AG09309 (cell line): Measurements from ENCODE around the gene GP5.

Source experiments
- DNase-seq: peaks from one replicate; pipeline ENCODE4 v3.0.0-alpha.2; 2010; ENCODE audit warnings: low read depth
- H3K4me3 ChIP-seq: 2 replicates; pipeline ENCODE4 v1.5.1; 2011; ENCODE audit warnings: mild to moderate bottlenecking, low read depth, low read length, moderate library complexity; ENCODE audit not compliant: control insufficient read depth
- TF ChIP-seq, protein P1 (sequence below): IDR thresholded peaks from 2 replicates; pipeline ENCODE4 v1.5.1; 2011; ENCODE audit warnings: mild to moderate bottlenecking, low read depth, low read length, inconsistent platforms; ENCODE audit not compliant: insufficient read depth, control insufficient read depth; ENCODE audit errors: missing control alignments

Gene GP5

DNA sequence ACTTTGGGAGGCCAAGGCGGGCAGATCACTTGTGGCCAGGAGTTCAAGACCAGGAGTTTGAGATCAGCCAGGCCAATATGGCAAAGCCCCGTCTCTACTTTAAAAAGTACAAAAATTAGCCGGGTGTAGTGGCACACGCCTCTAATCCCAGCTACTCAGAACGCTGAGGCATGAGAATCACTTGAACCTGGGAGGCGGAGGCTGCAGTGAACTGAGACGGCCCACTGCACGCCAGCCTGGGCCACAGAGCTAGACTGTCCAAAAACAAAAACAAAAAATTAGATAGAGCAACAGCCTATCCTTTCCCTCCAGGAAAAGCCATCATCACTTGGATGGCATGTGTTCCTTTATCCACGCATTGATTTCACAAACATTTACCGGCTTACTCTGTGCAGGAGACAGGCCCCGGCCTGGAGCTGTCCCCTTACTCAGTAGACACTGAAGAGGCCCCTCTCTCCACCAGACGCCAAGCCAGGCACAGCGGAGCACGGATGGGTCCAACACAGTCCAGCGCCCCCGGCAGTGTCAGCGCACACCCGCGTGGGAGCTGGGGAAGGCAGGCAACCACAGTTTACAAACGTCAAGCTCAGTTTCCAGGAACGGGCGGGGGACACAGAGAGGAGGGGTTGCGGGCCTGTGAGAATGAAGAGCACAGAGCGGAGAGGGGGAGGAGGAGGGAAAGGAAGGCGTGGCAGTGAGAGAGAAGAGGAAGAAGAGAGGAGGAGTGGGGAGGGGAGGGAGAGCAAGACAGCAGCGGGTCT is 3.1 kb downstream of the GP5 start:
- peak overlapping the region; percentile 12 for H3K4me3 ChIP-seq
- no peak for DNase-seq
- TF ChIP-seq, protein P1, sequence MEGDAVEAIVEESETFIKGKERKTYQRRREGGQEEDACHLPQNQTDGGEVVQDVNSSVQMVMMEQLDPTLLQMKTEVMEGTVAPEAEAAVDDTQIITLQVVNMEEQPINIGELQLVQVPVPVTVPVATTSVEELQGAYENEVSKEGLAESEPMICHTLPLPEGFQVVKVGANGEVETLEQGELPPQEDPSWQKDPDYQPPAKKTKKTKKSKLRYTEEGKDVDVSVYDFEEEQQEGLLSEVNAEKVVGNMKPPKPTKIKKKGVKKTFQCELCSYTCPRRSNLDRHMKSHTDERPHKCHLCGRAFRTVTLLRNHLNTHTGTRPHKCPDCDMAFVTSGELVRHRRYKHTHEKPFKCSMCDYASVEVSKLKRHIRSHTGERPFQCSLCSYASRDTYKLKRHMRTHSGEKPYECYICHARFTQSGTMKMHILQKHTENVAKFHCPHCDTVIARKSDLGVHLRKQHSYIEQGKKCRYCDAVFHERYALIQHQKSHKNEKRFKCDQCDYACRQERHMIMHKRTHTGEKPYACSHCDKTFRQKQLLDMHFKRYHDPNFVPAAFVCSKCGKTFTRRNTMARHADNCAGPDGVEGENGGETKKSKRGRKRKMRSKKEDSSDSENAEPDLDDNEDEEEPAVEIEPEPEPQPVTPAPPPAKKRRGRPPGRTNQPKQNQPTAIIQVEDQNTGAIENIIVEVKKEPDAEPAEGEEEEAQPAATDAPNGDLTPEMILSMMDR = no peak

DNA sequence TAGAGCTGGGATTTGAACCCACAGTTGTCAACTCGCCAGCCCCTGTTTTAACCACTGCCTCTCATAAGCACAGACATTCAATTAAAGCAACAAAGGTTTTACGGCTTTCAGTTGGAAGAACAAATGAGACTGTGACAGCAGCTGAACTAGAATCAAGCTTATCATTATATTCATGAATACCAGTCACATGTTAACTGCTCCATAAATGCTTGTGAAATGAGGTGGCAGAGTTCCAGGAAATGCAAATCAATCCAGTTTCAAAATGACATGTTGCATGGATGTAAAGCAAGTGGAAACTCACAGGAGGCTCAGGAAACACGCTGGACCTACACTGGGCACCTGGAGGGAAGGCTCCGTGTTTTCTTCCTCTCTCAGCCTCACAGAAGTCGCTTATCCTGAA is 3.9 kb downstream of the GP5 start:
- no peak for DNase-seq

DNA sequence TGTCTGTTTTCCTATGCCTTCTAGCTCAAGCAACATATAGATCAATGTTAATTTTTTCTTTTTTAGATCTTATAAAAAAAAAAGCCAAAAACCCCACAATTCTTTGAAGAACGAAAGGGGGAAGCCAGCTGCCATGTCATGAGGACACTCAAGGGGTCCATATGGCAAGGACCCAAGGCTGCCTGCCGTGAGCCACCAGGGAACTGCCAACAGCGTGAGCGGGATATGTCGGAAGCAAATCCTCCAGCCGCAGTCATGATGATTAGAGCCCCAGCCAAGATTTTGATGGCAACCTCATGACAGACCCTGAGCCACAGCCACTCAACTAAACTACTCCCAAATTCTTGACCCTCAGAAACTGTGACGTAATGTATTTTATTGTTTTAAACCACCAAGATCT is 6.5 kb downstream of the GP5 start:
- DNase-seq = no peak
- no peak overlapping the region for H3K4me3 ChIP-seq
- TF ChIP-seq, protein P1 = no peak

More for the DNA sequence above, 3.9 kb downstream of the GP5 start:
- H3K4me3 ChIP-seq = no peak overlapping the region
- TF ChIP-seq, protein P1 = no peak

DNA sequence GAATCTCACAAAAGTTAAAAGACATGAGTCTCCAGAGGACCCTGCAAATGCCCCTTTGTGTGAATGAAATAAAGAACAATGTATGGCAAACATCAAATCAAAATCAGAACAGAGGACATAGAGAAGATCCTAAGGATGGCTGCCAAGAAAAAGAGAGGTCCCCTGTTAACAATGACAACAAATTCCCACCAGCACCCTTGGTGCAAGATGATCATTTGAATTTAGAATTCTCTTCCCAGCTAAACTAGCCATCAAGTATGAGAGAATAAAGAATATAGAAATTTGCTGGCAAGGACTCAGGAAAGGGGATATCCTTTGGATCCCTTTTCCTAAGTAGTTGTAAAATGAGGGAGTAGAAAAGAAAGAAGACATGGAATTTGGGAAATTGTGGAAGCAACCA is 8.2 kb downstream of the GP5 start:
- DNase-seq = no peak
- TF ChIP-seq, protein P1 = no peak
- H3K4me3 ChIP-seq = no peak overlapping the region

DNA sequence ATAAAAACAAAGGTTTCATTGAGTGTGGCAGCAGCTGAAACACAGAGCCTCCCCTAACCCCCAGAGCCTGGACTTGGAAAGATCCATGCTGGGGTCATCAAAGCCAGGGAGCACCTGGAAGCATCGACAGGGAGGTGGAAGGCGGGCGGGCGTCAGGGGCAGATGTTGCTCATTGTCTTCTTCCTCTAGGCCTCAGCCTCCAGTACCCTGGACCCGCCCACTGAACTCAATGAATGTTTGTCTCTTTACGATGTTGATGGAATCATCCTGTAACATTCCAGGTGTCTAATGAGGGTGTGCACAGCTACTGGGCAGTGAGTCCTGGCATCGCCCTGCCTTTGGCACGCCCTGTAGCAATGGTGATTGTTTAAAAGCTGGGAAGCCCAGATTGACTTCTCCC is 9.8 kb downstream of the GP5 start:
- no peak overlapping the region for H3K4me3 ChIP-seq
- TF ChIP-seq, protein P1 = no peak
- no peak for DNase-seq

DNA sequence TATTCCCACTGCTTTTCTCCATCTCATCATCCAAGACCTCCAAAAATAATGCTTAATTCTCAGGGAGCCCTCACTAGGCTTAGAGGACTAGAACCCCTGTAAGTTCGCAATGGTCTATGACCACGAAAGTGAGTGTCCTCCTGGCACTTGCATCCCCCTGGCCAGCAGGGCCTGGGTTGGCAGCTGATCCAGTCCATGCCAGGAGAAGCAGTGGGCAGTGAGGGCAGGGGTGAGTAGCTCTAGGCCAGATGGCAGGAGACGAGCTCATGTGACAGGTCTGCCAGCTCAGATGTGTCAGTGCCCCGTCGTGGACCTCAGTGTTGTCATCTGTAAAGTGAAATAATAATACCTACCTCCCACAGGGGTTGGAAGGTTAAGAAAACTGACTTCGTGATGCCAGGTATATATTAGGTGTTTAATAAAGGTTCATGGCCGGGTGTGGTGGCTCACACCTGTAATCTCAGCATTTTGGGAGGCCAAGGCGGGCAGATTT is 11.1 kb downstream of the GP5 start:
- TF ChIP-seq, protein P1 = no peak
- H3K4me3 ChIP-seq = no peak overlapping the region
- no peak for DNase-seq

DNA sequence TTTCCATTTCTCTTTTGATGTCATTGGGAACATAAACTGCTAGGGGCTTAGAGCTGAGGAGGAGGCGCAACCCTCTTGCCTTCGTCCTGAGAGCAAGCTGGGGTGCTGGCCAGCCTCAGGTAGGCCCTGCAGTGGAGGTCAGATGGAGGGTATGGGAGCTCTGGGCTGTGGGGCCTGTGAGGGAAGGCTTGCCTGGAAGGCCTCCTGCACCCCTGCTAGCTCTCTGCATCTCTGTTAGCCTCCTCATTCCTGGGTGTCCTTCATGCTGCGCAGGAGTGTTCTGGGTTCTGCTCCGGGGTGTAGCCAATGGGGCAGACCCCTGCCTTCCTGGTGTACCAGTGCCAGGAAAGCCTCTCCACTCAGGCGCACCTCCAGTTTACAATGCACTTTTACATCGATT is 11.8 kb downstream of the GP5 start:
- no peak for DNase-seq
- no peak overlapping the region for H3K4me3 ChIP-seq
- TF ChIP-seq, protein P1 = no peak
